Stomach (tissue), 9 donors: ENCODE measurements around the gene GABRG3. TPM values are rescaled to one million over a fixed set of nuclear protein-coding genes. Genes with fewer than 3 reads are reported as not detected.

Experiments used
- DNase-seq, 2 donors: peaks; one replicate each; pipeline versions ENCODE4 v3.0.0 to v3.0.0-alpha.2; 2013 to 2019
- H3K27ac ChIP-seq, 5 donors: fragments of 200-600 bp in 4 of 5; sonication (generic) in 4 of 5; one replicate each; pipeline ENCODE4 v1.5.1; 2013 to 2019; ENCODE audit warnings: mild to moderate bottlenecking in 1 of 5, moderate library complexity in 1 of 5
- H3K27me3 ChIP-seq, 3 donors: fragments of 200-600 bp; sonication (generic); one replicate each; pipeline ENCODE4 v1.5.1; 2017 to 2019; ENCODE audit warnings: mixed run types in 1 of 3
- H3K36me3 ChIP-seq, 4 donors: fragments of 200-600 bp; sonication (generic); 1 replicate in 3 of 4; 2 replicates in 1 of 4; pipeline ENCODE4 v1.5.1; 2016 to 2019
- H3K4me1 ChIP-seq, 4 donors: fragments of 200-600 bp; sonication (generic); one replicate each; pipeline ENCODE4 v1.5.1; 2016 to 2019
- H3K4me3 ChIP-seq, 4 donors: fragments of 200-600 bp; sonication (generic) in 3 of 4; one replicate each; pipeline ENCODE4 v1.5.1; 2016 to 2019; ENCODE audit warnings: mild to moderate bottlenecking in 1 of 4
- H3K9me3 ChIP-seq, 4 donors: fragments of 200-600 bp; sonication (generic); one replicate each; pipeline ENCODE4 v1.5.1; 2016 to 2019
- EP300 ChIP-seq: sonication (generic); formaldehyde crosslinking; IDR thresholded peaks from one replicate; pipeline ENCODE4 v1.6.1; 2017; ENCODE audit warnings: antibody characterized with exemption
- POLR2A ChIP-seq, 4 donors: fragments of 450-650 bp; IDR thresholded peaks; one replicate each; pipeline ENCODE4 v1.6.1; 2016; ENCODE audit warnings: antibody characterized with exemption in 4 of 4, control low read depth in 2 of 4, mild to moderate bottlenecking in 1 of 4, moderate library complexity in 1 of 4
- POLR2AphosphoS5 ChIP-seq, 3 donors: sonication (generic); formaldehyde crosslinking; IDR thresholded peaks; one replicate each; pipeline ENCODE4 v1.6.1; 2016; ENCODE audit warnings: antibody characterized with exemption in 3 of 3
- whole genome bisulfite sequencing, 5 donors: extraction: QIAGEN DNeasy Blood & Tissue Kit in 3 of 5; methylation state at CpG; one replicate each; pipeline versions ENCODE4 v1.1.5 to v1.1.7; 2013 to 2018; 5-methylcytosine and 5-hydroxymethylcytosine counted together
- intact Hi-C: fragments of 100-400 bp; cut with DNase I; formaldehyde crosslinking; loops from one replicate; pipeline ENCODE4 v1.15.1; 2023; ENCODE audit warnings: low total_unique reads
- polyA plus RNA-seq, 3 donors: library from polyadenylated mRNA; stranded (reverse); fragments of 200-250 nt; gene quantifications; one replicate each; pipeline ENCODE4 v1.2.3, GENCODE V29; 2013
- total RNA-seq, 5 donors: library from RNA; depleted of rRNA; stranded (reverse); fragments of >200 nt; gene quantifications; one replicate each; pipeline versions ENCODE4 v1.1.0 to v1.2.3, GENCODE V29; 2014 to 2016
- TF ChIP-seq, protein P1 (sequence below), 7 experiments: fragments of 450-650 bp in 4 of 7; fragments of 200-600 bp in 3 of 7; sonication (generic) in 3 of 7; IDR thresholded peaks; one replicate each; pipeline ENCODE4 v1.5.1; 2016 to 2019; ENCODE audit warnings: antibody characterized with exemption in 7 of 7, control low read depth in 2 of 7, mild to moderate bottlenecking in 1 of 7
- donor health status: healthy with polysubstance abuse.
- donor health status: Bipolar disorder and iron deficiency.
- donor health status: healthy.

GABRG3 gene
- total and polyA plus RNA-seq, 8 donors = 0.37 to 1.5 TPM; not detected in 6

DNA sequence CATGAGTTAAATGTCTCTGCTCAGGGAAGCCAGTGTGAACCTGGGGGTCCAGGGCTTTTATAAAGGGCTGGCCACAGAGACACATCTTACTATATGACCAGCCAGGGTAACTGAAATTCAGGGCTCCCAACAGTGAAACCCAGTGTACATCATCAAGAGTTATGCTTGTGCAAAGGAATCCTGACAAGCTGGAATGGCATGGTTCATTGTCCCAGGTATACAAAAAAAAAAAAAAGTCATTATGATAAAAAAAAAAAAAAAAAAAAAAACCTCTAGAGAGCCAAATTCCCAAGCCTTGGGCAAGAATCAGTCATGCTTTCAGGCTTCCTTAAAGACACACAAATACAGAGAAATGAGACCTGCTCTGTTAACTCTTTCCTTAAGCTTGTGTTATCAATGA, 452.0 kb downstream of the GABRG3 start:
- Histone ChIP-seq H3K36me3 (no peaks in the 10 kb centered on the region), H3K4me3 (no peak overlapping the region), H3K9me3 (peaks cover 0 to 15% (median 6%) of the 10 kb centered on the region in 4 donors), H3K27me3 (no peaks in the 10 kb centered on the region), H3K4me1 (no peaks in the 10 kb centered on the region), H3K27ac (no peak overlapping the region)
- TF ChIP-seq EP300 = no peak
- no peak for TF ChIP-seq POLR2A (IDR thresholded peaks at IDR 0.05)
- no peak for TF ChIP-seq POLR2AphosphoS5 (IDR thresholded peaks at IDR 0.05)
- TF ChIP-seq, protein P1, sequence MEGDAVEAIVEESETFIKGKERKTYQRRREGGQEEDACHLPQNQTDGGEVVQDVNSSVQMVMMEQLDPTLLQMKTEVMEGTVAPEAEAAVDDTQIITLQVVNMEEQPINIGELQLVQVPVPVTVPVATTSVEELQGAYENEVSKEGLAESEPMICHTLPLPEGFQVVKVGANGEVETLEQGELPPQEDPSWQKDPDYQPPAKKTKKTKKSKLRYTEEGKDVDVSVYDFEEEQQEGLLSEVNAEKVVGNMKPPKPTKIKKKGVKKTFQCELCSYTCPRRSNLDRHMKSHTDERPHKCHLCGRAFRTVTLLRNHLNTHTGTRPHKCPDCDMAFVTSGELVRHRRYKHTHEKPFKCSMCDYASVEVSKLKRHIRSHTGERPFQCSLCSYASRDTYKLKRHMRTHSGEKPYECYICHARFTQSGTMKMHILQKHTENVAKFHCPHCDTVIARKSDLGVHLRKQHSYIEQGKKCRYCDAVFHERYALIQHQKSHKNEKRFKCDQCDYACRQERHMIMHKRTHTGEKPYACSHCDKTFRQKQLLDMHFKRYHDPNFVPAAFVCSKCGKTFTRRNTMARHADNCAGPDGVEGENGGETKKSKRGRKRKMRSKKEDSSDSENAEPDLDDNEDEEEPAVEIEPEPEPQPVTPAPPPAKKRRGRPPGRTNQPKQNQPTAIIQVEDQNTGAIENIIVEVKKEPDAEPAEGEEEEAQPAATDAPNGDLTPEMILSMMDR (IDR thresholded peaks at IDR 0.05) = no peak
- no peak for DNase-seq
- intact Hi-C loops = no loop called here

DNA sequence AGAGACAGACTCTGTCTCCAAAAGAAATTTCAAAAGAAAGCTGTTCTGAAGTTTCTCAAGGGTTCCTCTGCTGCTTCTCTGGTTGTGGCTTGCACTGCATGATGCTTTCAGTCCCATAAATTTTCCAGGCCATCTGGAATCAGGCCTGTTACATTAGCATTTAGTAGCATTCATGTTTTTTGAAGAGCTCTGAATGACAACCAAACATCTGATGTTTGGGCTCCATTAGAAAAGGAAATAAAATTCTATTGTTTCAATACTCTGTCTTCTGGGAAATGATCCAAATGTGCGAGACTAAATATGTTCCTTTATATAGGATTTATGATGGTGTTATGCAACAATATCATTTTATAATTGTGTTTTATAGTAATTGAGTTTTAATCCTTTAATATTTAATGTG, 455.8 kb downstream of the GABRG3 start:
- 45 to 73% (median 65%) methylated on average over 1 of the region's 1 CpG for WGBS, 5 donors
- Histone ChIP-seq H3K4me1 (no peaks in the 10 kb centered on the region), H3K9me3 (peaks cover 0 to 20% (median 10%) of the 10 kb centered on the region in 4 donors), H3K27ac (no peak overlapping the region), H3K27me3 (no peaks in the 10 kb centered on the region), H3K4me3 (no peak overlapping the region), H3K36me3 (no peaks in the 10 kb centered on the region)
- DNase-seq = peak in 1 of 2 donors; percentile 9
- intact Hi-C loops = no loop called here
- TF ChIP-seq, protein P1 (IDR thresholded peaks at IDR 0.05) = no peak

DNA sequence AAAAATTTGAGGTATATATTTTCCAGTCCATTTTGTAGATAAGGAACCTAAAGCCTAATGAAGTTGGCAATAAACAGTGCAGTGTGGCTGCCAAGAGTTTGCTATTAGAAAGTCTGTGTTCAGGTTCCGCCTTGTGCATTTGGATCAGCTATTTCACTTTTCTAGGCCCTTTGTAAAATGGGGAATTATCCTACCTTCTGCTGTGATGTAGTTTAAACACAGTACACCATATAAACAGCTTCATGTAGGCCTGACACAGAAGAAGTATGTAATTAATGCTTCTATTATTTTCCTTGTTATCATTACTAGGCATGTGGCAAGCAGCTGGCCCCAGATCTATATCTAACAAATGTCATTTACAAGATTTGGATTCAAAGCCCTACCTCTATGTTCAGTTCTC, 456.3 kb downstream of the GABRG3 start:
- TF ChIP-seq POLR2A (IDR thresholded peaks at IDR 0.05) (no peak), POLR2AphosphoS5 (IDR thresholded peaks at IDR 0.05) (no peak), EP300 (no peak)
- TF ChIP-seq, protein P1 (IDR thresholded peaks at IDR 0.05) = no peak
- no peak overlapping the region for H3K4me3 ChIP-seq
- H3K4me1 ChIP-seq = no peaks in the 10 kb centered on the region
- peak in 1 of 2 donors; percentile 26 for DNase-seq
- WGBS, 5 donors = 84 to 93% (median 85%) methylated on average over 1 of the region's 1 CpG
- no peaks in the 10 kb centered on the region for H3K27me3 ChIP-seq
- intact Hi-C loops = no loop called here
- no peaks in the 10 kb centered on the region for H3K36me3 ChIP-seq
- H3K9me3 ChIP-seq = peaks cover 0 to 22% (median 10%) of the 10 kb centered on the region in 4 donors
- no peak overlapping the region for H3K27ac ChIP-seq

DNA sequence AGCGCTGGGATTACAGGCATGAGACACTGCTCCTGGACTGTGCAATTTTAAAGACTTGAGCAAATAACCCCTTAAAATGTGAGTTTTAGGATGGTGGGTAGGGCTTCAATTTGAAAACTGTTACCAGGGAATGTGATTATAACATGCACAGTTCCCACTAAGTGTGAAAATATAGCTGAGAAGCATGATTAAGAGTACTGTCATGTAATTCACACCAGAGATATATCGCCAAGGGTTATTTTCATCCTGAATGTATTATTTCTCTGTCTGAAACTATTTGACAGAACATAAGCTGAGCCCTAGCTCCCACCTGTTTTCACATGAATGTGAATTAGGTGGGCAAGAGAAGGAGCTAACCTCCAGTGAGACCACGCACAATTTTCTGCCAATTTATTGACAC, 457.2 kb downstream of the GABRG3 start:
- DNase-seq = no peak
- H3K36me3 ChIP-seq = no peaks in the 10 kb centered on the region
- H3K27me3 ChIP-seq = no peaks in the 10 kb centered on the region
- no peak for TF ChIP-seq POLR2AphosphoS5 (IDR thresholded peaks at IDR 0.05)
- TF ChIP-seq POLR2A (IDR thresholded peaks at IDR 0.05) = no peak
- TF ChIP-seq, protein P1 (IDR thresholded peaks at IDR 0.05) = no peak
- no peak for TF ChIP-seq EP300
- H3K4me3 ChIP-seq = no peak overlapping the region
- intact Hi-C loops = no loop called here
- H3K9me3 ChIP-seq = peaks cover 0 to 28% (median 10%) of the 10 kb centered on the region in 4 donors
- H3K27ac ChIP-seq = no peak overlapping the region
- 57 to 98% (median 91%) methylated on average over 3 of the region's 3 CpGs for WGBS, 5 donors
- no peaks in the 10 kb centered on the region for H3K4me1 ChIP-seq
